Loucy (cell line): Measurements from ENCODE around the gene SMG1.

Experiments
- EZH2phosphoT487 ChIP-seq: fragments of 200-600 bp; IDR thresholded peaks from 2 replicates; pipeline ENCODE4 v1.6.1; 2018; ENCODE audit warnings: antibody characterized with exemption, mild to moderate bottlenecking, moderate library complexity, borderline replicate concordance
- TF ChIP-seq, protein P1 (sequence below): fragments of 200-600 bp; sonication (generic); conservative IDR thresholded peaks from 2 replicates; pipeline ENCODE4 v1.5.1; 2014; ENCODE audit warnings: mild to moderate bottlenecking, antibody characterized with exemption, low read length

GRCh38 chr16:18789850-18790706, 136.1 kb downstream of the SMG1 start, which contains the start of gene RPS15A:
- TF ChIP-seq, protein P1, sequence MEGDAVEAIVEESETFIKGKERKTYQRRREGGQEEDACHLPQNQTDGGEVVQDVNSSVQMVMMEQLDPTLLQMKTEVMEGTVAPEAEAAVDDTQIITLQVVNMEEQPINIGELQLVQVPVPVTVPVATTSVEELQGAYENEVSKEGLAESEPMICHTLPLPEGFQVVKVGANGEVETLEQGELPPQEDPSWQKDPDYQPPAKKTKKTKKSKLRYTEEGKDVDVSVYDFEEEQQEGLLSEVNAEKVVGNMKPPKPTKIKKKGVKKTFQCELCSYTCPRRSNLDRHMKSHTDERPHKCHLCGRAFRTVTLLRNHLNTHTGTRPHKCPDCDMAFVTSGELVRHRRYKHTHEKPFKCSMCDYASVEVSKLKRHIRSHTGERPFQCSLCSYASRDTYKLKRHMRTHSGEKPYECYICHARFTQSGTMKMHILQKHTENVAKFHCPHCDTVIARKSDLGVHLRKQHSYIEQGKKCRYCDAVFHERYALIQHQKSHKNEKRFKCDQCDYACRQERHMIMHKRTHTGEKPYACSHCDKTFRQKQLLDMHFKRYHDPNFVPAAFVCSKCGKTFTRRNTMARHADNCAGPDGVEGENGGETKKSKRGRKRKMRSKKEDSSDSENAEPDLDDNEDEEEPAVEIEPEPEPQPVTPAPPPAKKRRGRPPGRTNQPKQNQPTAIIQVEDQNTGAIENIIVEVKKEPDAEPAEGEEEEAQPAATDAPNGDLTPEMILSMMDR: no peak
- TF ChIP-seq EZH2phosphoT487: no peak
